Spinal cord (tissue), 10 donors: ENCODE results near the gene MDFIC. TPM values are rescaled to one million over a fixed set of nuclear protein-coding genes. Genes with fewer than 3 reads are reported as not detected.

Experiments used
- DNase-seq, 6 donors: peaks; one replicate each; pipeline versions ENCODE4 v3.0.0 to v3.0.0-alpha.2; 2013 to 2015; ENCODE audit warnings: low spot score in 6 of 6, low read depth in 4 of 6
- H3K27ac ChIP-seq: one replicate; pipeline ENCODE4 v1.5.1; 2013; ENCODE audit warnings: low read depth, low read length, control low read depth
- H3K27me3 ChIP-seq: one replicate; pipeline ENCODE4 v1.6.1; 2013; ENCODE audit warnings: low read length; ENCODE audit not compliant: control insufficient read depth, insufficient read depth
- H3K36me3 ChIP-seq: one replicate; pipeline ENCODE4 v1.6.1; 2013; ENCODE audit warnings: low read length; ENCODE audit not compliant: control insufficient read depth, insufficient read depth
- H3K4me1 ChIP-seq: one replicate; pipeline ENCODE4 v1.6.1; 2013; ENCODE audit warnings: low read length; ENCODE audit not compliant: control insufficient read depth, insufficient read depth
- H3K4me3 ChIP-seq: one replicate; pipeline ENCODE4 v1.5.1; 2013; ENCODE audit warnings: low read depth, low read length, control low read depth
- H3K9me3 ChIP-seq: one replicate; pipeline ENCODE4 v1.6.1; 2013; ENCODE audit warnings: low read length; ENCODE audit not compliant: control insufficient read depth, insufficient read depth
- WGBS: methylation state at CpG from one replicate; pipeline ENCODE4 v1.1.5; 2013; ENCODE audit warnings: missing lambda C conversion rate; ENCODE audit not compliant: insufficient coverage; 5-methylcytosine and 5-hydroxymethylcytosine counted together
- polyA plus RNA-seq, 2 donors: library from polyadenylated mRNA; unstranded; fragments of 120-200 nt; gene quantifications; one replicate each; pipeline ENCODE4 v1.2.1, GENCODE V29; 2013; ENCODE audit not compliant: insufficient read length in 2 of 2
- total RNA-seq, 2 donors: library from RNA; depleted of rRNA in 1 of 2; stranded (reverse); fragments of 120-200 nt in 1 of 2; fragments of >200 nt in 1 of 2; gene quantifications; one replicate each; pipeline versions ENCODE4 v1.2.3 to v1.2.4, GENCODE V29; 2013 to 2014
- donor health status: healthy.

Gene MDFIC
- total and polyA plus RNA-seq, 4 donors, result 16.9 to 94.8 (median 28.2) TPM

DNA sequence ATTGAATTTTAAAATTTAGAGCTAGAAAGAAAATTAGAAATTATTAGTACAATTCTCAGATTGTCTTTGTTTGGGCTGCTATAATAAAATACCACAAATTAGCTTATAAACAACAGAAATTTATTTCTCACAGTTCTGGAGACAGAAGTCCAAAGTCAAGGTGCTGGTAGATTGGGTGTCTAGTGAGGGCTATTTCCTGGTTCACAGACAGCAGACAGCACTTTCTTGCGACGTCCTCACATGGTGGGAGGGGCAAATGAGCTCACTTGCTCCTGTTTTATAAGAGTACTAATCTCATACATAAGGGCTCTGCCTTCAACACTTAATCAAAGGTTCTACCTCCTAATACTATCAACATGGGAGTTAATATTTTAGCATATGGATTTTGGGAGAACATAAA is 134.1 kb downstream of the MDFIC start:
- no peaks in the 10 kb centered on the region for H3K36me3 ChIP-seq
- DNase-seq, result no peak
- WGBS, result no CpG with 5 or more reads among the region's 2 CpGs
- H3K27ac ChIP-seq, result no peak overlapping the region
- H3K4me3 ChIP-seq, result no peak overlapping the region
- no peaks in the 10 kb centered on the region for H3K4me1 ChIP-seq
- H3K9me3 ChIP-seq, result no peaks in the 10 kb centered on the region
- no peaks in the 10 kb centered on the region for H3K27me3 ChIP-seq

DNA sequence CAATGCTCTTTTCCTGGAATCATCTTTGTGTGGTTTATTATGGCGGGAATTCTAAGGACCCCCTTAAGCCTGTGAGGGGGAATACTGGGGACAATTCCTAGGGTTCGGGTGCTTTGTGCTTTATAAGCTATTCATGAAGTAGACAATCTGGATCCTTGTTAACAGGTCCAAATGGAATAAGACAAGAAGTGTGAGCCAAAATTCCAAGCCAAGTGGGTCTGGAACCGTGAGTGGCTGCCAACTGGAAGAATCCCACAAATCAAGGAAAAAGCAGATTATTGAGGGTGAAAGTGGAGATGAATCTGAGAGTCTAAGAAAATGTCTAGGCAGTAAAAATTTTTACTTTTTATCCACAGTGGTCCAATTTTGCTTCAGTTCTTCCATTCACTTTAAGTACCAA is 136.8 kb downstream of the MDFIC start:
- no peak overlapping the region for H3K27ac ChIP-seq
- H3K27me3 ChIP-seq, result no peaks in the 10 kb centered on the region
- no peaks in the 10 kb centered on the region for H3K9me3 ChIP-seq
- no peak overlapping the region for H3K4me3 ChIP-seq
- WGBS, result 27% methylated on average over 2 of the region's 3 CpGs
- no peaks in the 10 kb centered on the region for H3K36me3 ChIP-seq
- DNase-seq, result peak in 1 of 6 donors; percentile 90
- no peaks in the 10 kb centered on the region for H3K4me1 ChIP-seq

DNA sequence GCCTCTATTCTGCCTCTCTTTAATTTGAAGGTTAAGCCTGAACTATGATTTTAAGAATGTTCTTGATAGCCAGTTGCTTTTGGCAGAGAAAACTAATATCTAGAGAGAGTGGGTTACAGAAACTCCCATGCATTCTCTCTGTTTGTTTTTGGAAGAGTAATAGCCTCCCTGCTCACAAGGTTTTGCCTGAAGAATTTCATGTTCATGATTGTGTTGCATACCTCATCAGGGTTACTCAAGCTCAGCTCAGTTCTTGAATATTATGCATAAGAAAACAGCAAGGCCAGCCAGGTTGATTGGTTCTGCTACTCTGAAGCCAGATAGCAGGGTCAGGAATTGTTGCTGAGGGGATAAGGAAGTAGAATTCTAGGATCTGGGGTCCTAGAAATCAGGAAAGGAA is 137.4 kb downstream of the MDFIC start:
- no peaks in the 10 kb centered on the region for H3K9me3 ChIP-seq
- no peaks in the 10 kb centered on the region for H3K4me1 ChIP-seq
- H3K4me3 ChIP-seq, result no peak overlapping the region
- peak in 1 of 6 donors; percentile 9 for DNase-seq
- H3K36me3 ChIP-seq, result no peaks in the 10 kb centered on the region
- H3K27ac ChIP-seq, result no peak overlapping the region
- H3K27me3 ChIP-seq, result no peaks in the 10 kb centered on the region

DNA sequence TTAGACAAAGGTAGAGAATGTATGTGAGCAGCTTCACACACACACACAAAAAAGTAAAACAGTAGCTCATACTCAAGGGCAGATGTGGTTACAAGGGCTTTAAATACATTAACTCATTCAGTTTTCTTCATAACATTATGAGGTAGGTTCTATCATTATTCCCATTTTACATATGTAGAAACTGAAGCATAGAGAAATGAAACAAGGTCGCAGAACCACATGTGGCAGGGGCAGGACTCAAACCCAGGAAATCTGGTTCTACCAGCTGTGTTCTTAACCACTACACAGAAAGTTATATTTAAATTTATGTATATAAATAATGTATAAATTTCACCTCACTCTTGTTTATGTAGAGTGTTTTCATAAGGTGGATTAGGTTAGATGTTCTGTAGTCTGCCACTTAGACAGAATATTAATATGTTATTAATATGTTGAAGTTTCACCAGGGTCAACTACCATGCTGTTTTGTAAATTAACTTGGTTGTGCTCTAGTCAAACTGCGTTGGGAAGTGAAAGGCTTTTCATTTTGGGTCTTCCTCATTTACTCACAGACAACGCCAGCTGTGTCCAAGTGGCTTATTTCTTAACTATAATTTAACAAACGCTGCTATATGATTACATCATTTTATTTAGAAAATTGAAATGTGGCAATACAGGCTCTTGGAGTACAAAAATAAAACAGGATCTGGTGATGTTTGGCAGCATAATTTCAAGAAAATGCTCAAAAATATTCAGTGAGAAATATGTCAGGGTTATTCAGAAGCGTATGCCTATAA is 138.4 kb downstream of the MDFIC start:
- no peaks in the 10 kb centered on the region for H3K9me3 ChIP-seq
- WGBS, result no CpG with 5 or more reads among the region's 5 CpGs
- no peaks in the 10 kb centered on the region for H3K4me1 ChIP-seq
- H3K36me3 ChIP-seq, result no peaks in the 10 kb centered on the region
- DNase-seq, result peak in 2 of 6 donors; percentile 6 to 65
- H3K4me3 ChIP-seq, result no peak overlapping the region
- no peaks in the 10 kb centered on the region for H3K27me3 ChIP-seq
- no peak overlapping the region for H3K27ac ChIP-seq

DNA sequence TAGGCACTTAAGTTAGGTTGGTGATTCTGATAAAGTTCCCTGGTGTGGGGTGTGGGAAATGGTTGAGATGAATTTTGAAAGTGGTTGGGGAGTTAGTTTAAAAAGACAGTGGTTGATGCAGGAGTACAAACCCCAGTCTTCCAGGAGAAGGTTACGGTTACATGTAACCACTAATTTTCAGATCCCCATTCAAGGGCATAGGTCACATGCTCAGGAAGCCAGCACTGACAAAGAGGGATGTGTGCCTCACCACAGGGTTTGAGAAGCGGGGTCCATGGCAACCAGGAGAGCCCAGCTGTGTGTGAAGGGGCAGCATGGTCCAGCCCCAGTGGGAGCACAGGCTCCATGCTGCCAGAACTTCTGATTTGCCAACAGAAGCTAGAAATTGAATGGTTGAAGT is 144.2 kb downstream of the MDFIC start:
- H3K4me3 ChIP-seq, result no peak overlapping the region
- H3K27ac ChIP-seq, result no peak overlapping the region
- H3K4me1 ChIP-seq, result no peaks in the 10 kb centered on the region
- no peaks in the 10 kb centered on the region for H3K36me3 ChIP-seq
- DNase-seq, result no peak
- H3K9me3 ChIP-seq, result no peaks in the 10 kb centered on the region
- H3K27me3 ChIP-seq, result no peaks in the 10 kb centered on the region
- WGBS, result no CpG with 5 or more reads among the region's 2 CpGs

DNA sequence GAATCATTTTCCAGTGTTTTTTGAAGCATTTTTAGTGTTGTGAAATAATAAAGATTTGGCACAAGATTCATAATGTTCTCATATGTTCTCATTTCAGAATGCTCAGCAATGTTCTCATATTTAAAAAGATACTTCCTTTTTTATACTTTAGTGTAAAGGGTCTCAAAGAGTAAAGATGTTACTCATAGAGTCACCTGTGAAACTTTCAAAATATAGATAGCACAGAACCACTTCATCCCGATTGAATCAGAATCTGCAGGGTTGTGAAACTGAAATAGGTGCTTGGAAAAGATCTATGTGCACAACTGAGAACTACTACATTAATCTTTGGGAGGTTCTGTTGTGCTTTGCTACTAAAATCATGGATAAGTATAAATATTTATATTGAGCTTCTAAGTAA is 144.7 kb downstream of the MDFIC start:
- DNase-seq, result no peak
- Histone ChIP-seq H3K36me3 (no peaks in the 10 kb centered on the region), H3K4me3 (no peak overlapping the region), H3K4me1 (no peaks in the 10 kb centered on the region), H3K9me3 (no peaks in the 10 kb centered on the region), H3K27ac (no peak overlapping the region), H3K27me3 (no peaks in the 10 kb centered on the region)
- WGBS, result no CpG with 5 or more reads among the region's 1 CpG

DNA sequence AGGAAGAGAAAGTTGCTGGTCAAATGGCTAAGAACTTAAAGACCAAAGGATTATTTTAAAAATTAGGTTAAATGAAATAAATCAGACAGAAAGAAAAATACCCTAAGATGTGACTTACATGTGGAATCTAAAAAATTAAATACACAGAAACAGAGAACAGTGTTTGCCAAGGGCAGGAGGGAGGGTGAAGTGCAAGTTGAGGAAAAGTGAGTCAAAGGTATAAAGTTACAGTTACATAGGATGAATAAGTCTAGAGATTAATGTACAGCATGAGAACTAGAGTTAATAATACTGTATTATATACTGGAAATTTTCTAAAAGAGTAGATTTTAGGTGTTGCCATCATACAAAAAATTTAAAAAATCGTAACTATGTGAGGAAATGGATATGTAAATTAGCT is 146.3 kb downstream of the MDFIC start:
- DNase-seq, result no peak
- no CpG with 5 or more reads among the region's 1 CpG for WGBS
- Histone ChIP-seq H3K36me3 (no peaks in the 10 kb centered on the region), H3K4me3 (no peak overlapping the region), H3K27ac (no peak overlapping the region), H3K9me3 (no peaks in the 10 kb centered on the region), H3K4me1 (no peaks in the 10 kb centered on the region), H3K27me3 (no peaks in the 10 kb centered on the region)
